Cardiac muscle cell (in vitro differentiated cells and primary cell): Measurements from ENCODE around the gene ESYT1. TPM values are rescaled to one million over a fixed set of nuclear protein-coding genes. Genes with fewer than 3 reads are reported as not detected.

Source experiments
- DNase-seq, 2 donors: peaks; one replicate each; pipeline versions ENCODE4 v3.0.0 to v3.0.0-alpha.2; 2010 to 2017; ENCODE audit warnings: low read depth in 1 of 2, low spot score in 1 of 2
- H3K27ac ChIP-seq: fragments of 200-600 bp; sonication (generic); 2 replicates; pipeline ENCODE4 v1.5.1; 2016
- H3K27me3 ChIP-seq: fragments of 200-600 bp; sonication (generic); 2 replicates; pipeline ENCODE4 v1.6.0; 2016; ENCODE audit warnings: control low read depth
- H3K36me3 ChIP-seq: fragments of 200-600 bp; sonication (generic); 2 replicates; pipeline ENCODE4 v1.5.1; 2016; ENCODE audit warnings: control low read depth
- H3K4me1 ChIP-seq: fragments of 200-600 bp; sonication (generic); 2 replicates; pipeline ENCODE4 v1.8.1; 2017; ENCODE audit warnings: low read depth, mild to moderate bottlenecking, mixed run types
- H3K4me3 ChIP-seq: fragments of 200-600 bp; sonication (generic); 2 replicates; pipeline ENCODE4 v1.5.1; 2016; ENCODE audit warnings: mild to moderate bottlenecking
- H3K9me3 ChIP-seq: fragments of 200-600 bp; sonication (generic); 2 replicates; pipeline ENCODE4 v1.5.1; 2017; ENCODE audit warnings: low read depth, mild to moderate bottlenecking, control low read depth
- CTCF ChIP-seq: IDR thresholded peaks from 2 replicates; pipeline ENCODE4 v1.5.1; 2012; ENCODE audit warnings: low read depth, mild to moderate bottlenecking, low read length
- polyA plus RNA-seq: library from polyadenylated mRNA; unstranded; fragments of >200 nt; fragmentation: Nextera tagmentation; extraction: Ambion mirVana; gene quantifications from 2 replicates; pipeline ENCODE4 v1.2.1, GENCODE V29; 2016
- total RNA-seq: library from RNA; depleted of rRNA; stranded (reverse); fragments of >200 nt; gene quantifications from 2 replicates; pipeline ENCODE4 v1.2.3, GENCODE V29; 2016

The ESYT1 gene
- total and polyA plus RNA-seq, 2 experiments from 2014 or later = 52.0 to 107 TPM

- Histone ChIP-seq H3K27me3 (no peaks in the 10 kb centered on the region), H3K4me1 (peaks cover 9% of the 10 kb centered on the region), H3K27ac (no peak overlapping the region), H3K36me3 (no peaks in the 10 kb centered on the region), H3K4me3 (no peak overlapping the region), H3K9me3 (no peaks in the 10 kb centered on the region)
- DNase-seq = no peak
- no peak for TF ChIP-seq CTCF
These were observed 27.0 kb upstream of the ESYT1 start for GRCh38 chr12:56101045-56101444.

GRCh38 chr12:56102683-56103065, 25.4 kb upstream of the ESYT1 start:
- DNase-seq = no peak
- H3K4me3 ChIP-seq = no peak overlapping the region
- peaks cover 10% of the 10 kb centered on the region for H3K4me1 ChIP-seq
- H3K27me3 ChIP-seq = no peaks in the 10 kb centered on the region
- TF ChIP-seq CTCF = no peak
- peaks cover 9% of the 10 kb centered on the region for H3K36me3 ChIP-seq
- no peak overlapping the region for H3K27ac ChIP-seq
- H3K9me3 ChIP-seq = no peaks in the 10 kb centered on the region

- Histone ChIP-seq H3K9me3 (no peaks in the 10 kb centered on the region), H3K27me3 (no peaks in the 10 kb centered on the region), H3K4me3 (peak overlapping the region; percentile 51), H3K27ac (peak overlapping the region; percentile 82), H3K36me3 (peaks cover 14% of the 10 kb centered on the region), H3K4me1 (peaks cover 10% of the 10 kb centered on the region)
- no peak for TF ChIP-seq CTCF
- DNase-seq = no peak
These were observed 24.9 kb upstream of the ESYT1 start for GRCh38 chr12:56103066-56103711.

GRCh38 chr12:56103823-56104108, 24.3 kb upstream of the ESYT1 start:
- no peaks in the 10 kb centered on the region for H3K9me3 ChIP-seq
- H3K4me3 ChIP-seq = peak overlapping the region; percentile 51
- peak overlapping the region; percentile 82 for H3K27ac ChIP-seq
- DNase-seq = no peak
- TF ChIP-seq CTCF = no peak
- H3K27me3 ChIP-seq = no peaks in the 10 kb centered on the region
- peaks cover 20% of the 10 kb centered on the region for H3K36me3 ChIP-seq
- peaks cover 10% of the 10 kb centered on the region for H3K4me1 ChIP-seq

- peaks cover 10% of the 10 kb centered on the region for H3K4me1 ChIP-seq
- H3K4me3 ChIP-seq = peak within 1 kb of the TSS; percentile 59
- peak; percentile 99 for DNase-seq
- H3K36me3 ChIP-seq = peaks cover 20% of the 10 kb centered on the region
- H3K27ac ChIP-seq = peak within 1 kb of the TSS; percentile 84
- no peaks in the 10 kb centered on the region for H3K9me3 ChIP-seq
- no peak for TF ChIP-seq CTCF
- no peaks in the 10 kb centered on the region for H3K27me3 ChIP-seq
These were observed 23.8 kb upstream of the ESYT1 start, which contains the start of gene PA2G4 for GRCh38 chr12:56104109-56104814. PA2G4 (plus strand) TSS chr12:56104559; CDS start chr12:56104738, 179 bp downstream.
